CD4-positive, alpha-beta T cell (primary cell): ENCODE measurements around the gene SEC24D. TPM values are rescaled to one million over a fixed set of nuclear protein-coding genes. Genes with fewer than 3 reads are reported as not detected.

Experiments used
- ATAC-seq: fragments of 200-7000 bp; cut with Tn5 transposase; one replicate; pipeline ENCODE4 v1.10.0; 2022; ENCODE audit warnings: mild to moderate bottlenecking; ENCODE audit not compliant: poor library complexity
- CTCF ChIA-PET: fragments of 350-600 bp; sonication (Branson Sonifier 250); formaldehyde crosslinking; loops from one replicate; lab custom pipeline; 2021; ENCODE audit warnings: antibody characterized with exemption, inconsistent platforms; lab: Charles Lee
- POLR2A ChIA-PET: fragments of 350-600 bp; sonication (Branson Sonifier 250); formaldehyde crosslinking; loops from one replicate; lab custom pipeline; 2021; ENCODE audit warnings: antibody characterized with exemption, inconsistent platforms; lab: Charles Lee
- DNase-seq, 14 experiments: peaks; one replicate each; pipeline ENCODE4 v3.0.0-alpha.2; 2013 to 2020; ENCODE audit warnings: mixed read lengths in 2 of 14
- H3K27ac ChIP-seq, 2 donors: one replicate each; pipeline versions ENCODE4 v1.5.1 to v1.7.0; 2013; ENCODE audit warnings: low read length in 2 of 2, low read depth in 1 of 2, mild to moderate bottlenecking in 1 of 2
- H3K27me3 ChIP-seq, 2 experiments: 1 replicate in 1 of 2; 2 replicates in 1 of 2; pipeline versions ENCODE4 v1.6.1 to v1.7.0; 2013; ENCODE audit warnings: low read length in 2 of 2, control low read depth in 1 of 2, mild to moderate bottlenecking in 1 of 2, moderate library complexity in 1 of 2; ENCODE audit not compliant: insufficient read depth in 2 of 2, control insufficient read depth in 1 of 2
- H3K36me3 ChIP-seq: one replicate; pipeline ENCODE4 v1.6.1; 2013; ENCODE audit warnings: low read length, control low read depth; ENCODE audit not compliant: insufficient read depth
- H3K4me1 ChIP-seq: one replicate; pipeline ENCODE4 v1.6.1; 2013; ENCODE audit warnings: low read length, control low read depth; ENCODE audit not compliant: insufficient read depth
- H3K4me3 ChIP-seq: one replicate; pipeline ENCODE4 v1.5.1; 2013; ENCODE audit warnings: mild to moderate bottlenecking, low read length, moderate library complexity
- H3K9me3 ChIP-seq, 2 experiments: 1 replicate in 1 of 2; 2 replicates in 1 of 2; pipeline versions ENCODE4 v1.6.1 to v1.7.0; 2013; ENCODE audit warnings: low read length in 2 of 2, mild to moderate bottlenecking in 2 of 2, control low read depth in 1 of 2, moderate library complexity in 1 of 2; ENCODE audit not compliant: control insufficient read depth in 1 of 2, insufficient read depth in 1 of 2
- H3K27ac Mint-ChIP-seq: one replicate; pipeline ENCODE4 v1.8.0; 2020; ENCODE audit warnings: mixed read lengths
- H3K27me3 Mint-ChIP-seq: one replicate; pipeline ENCODE4 v1.8.0; 2021; ENCODE audit warnings: mixed read lengths
- H3K36me3 Mint-ChIP-seq: one replicate; pipeline ENCODE4 v1.8.0; 2021; ENCODE audit warnings: low read depth, mixed read lengths
- H3K4me1 Mint-ChIP-seq: one replicate; pipeline ENCODE4 v1.8.0; 2021; ENCODE audit warnings: low read depth, mixed read lengths
- H3K4me3 Mint-ChIP-seq: one replicate; pipeline ENCODE4 v1.8.0; 2020; ENCODE audit warnings: mild to moderate bottlenecking, mixed read lengths
- H3K9me3 Mint-ChIP-seq: one replicate; pipeline ENCODE4 v1.8.0; 2020; ENCODE audit warnings: mixed read lengths
- intact Hi-C, 2 experiments: fragments of 100-400 bp; cut with DNase I in 1 of 2; cut with micrococcal nuclease in 1 of 2; formaldehyde crosslinking; loops; one replicate each; pipeline versions ENCODE4 v1.15.1 to v1.9.0; 2023 to 2025; cut with DNase I, micrococcal nuclease
- total RNA-seq, 174 experiments: library from RNA in 2 of 174; stranded (reverse) in 2 of 174; gene quantifications; one replicate each; pipeline ENCODE4 v1.2.3 and lab custom pipeline; 2021 to 2026
- TF ChIP-seq, protein P1 (sequence below): fragments of 200-600 bp; IDR thresholded peaks from one replicate; pipeline ENCODE4 v1.8.0; 2022; ENCODE audit warnings: antibody characterized with exemption, mild to moderate bottlenecking

SEC24D gene
- total RNA-seq, 2 experiments from 2014 or later, result 13.9 to 14.8 TPM

DNA sequence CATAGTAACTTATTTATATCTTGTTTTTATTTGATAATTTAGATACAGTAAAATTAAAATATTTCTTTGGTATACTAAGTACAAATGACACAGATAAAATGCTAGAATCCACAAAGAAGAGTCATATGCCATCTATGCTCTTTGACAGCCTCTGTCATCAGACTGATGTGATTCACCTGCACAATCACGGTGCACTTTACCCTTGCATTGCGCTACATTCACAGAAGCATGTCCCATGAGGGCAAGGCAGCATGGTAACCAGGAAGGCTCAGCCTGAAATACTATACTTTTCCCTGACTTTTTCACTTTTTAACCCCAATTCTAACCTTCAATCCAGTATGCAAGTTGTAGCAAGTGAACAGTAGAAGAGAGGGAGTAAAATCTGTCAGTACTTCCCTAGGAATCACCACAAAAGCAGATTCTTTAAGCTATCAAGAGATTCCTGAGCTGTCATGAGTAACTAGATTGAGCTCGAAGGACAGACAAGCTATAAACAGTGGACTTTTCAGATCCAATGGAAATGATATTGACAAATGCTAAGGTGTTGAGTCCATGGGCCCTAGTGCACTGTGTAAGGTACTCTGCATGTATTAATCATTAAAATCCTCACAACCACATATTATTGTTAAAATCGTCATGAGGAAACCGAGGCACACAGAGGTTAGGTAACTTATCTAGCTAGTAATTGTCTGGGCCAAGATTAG, 14.2 kb downstream of the SEC24D start:
- ChIA-PET CTCF (no interaction called here), POLR2A (no interaction called here)
- Mint-ChIP-seq H3K4me3 (no peak overlapping the region), H3K27me3 (no peaks in the 10 kb centered on the region), H3K9me3 (no peaks in the 10 kb centered on the region), H3K27ac (no peak overlapping the region), H3K36me3 (peaks cover 44% of the 10 kb centered on the region), H3K4me1 (peaks cover 22% of the 10 kb centered on the region)
- Histone ChIP-seq H3K27me3 (no peaks in the 10 kb centered on the region), H3K27ac (no peak overlapping the region), H3K36me3 (peaks cover 21% of the 10 kb centered on the region), H3K4me1 (no peaks in the 10 kb centered on the region), H3K9me3 (no peaks in the 10 kb centered on the region), H3K4me3 (no peak overlapping the region)
- DNase-seq (no peak), ATAC-seq (no peak)
- TF ChIP-seq, protein P1, sequence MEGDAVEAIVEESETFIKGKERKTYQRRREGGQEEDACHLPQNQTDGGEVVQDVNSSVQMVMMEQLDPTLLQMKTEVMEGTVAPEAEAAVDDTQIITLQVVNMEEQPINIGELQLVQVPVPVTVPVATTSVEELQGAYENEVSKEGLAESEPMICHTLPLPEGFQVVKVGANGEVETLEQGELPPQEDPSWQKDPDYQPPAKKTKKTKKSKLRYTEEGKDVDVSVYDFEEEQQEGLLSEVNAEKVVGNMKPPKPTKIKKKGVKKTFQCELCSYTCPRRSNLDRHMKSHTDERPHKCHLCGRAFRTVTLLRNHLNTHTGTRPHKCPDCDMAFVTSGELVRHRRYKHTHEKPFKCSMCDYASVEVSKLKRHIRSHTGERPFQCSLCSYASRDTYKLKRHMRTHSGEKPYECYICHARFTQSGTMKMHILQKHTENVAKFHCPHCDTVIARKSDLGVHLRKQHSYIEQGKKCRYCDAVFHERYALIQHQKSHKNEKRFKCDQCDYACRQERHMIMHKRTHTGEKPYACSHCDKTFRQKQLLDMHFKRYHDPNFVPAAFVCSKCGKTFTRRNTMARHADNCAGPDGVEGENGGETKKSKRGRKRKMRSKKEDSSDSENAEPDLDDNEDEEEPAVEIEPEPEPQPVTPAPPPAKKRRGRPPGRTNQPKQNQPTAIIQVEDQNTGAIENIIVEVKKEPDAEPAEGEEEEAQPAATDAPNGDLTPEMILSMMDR, result no peak
- intact Hi-C loops, result loop anchor here in 1 of 2 experiments (5.0 kb wide), 1 partner anchor 36 kb away; no protein-coding TSS in a partner anchor

DNA sequence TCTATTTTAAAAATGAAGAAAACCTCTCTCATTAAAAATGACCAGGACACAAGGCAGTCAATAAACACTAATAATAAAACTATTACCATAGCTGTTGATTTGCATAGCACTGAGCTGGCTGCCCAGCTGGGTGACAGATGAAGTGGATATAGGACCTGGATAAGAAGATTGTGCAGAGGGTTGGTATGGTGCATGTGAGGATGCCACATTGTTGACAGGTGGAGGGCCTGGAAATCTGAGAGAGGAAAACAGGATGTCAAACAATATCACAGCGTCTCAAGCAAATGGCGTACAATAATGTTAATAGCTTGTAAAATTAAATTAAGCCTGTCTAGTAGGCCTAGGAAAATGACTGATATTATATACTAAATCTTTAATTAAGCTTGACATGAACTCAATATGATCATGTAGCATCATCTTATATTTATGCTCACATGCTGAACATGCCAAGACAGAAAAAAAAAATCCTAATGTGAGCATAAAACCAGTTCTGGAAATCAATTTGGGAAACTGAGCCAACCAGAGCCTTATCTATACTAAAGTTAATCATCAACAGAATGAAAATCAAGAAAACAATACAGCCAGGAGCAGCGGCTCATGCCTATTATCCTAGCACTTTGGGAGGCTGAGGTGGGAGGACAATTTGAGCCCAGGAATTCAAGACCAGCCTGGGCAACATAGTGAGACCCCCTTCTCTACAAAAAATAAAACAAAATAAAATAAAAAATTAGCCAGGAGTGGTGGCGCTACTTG, 18.6 kb downstream of the SEC24D start:
- intact Hi-C loops, result no loop called here
- H3K36me3 ChIP-seq, result peaks cover 49% of the 10 kb centered on the region
- Mint-ChIP-seq H3K4me1 (peaks cover 4% of the 10 kb centered on the region), H3K27ac (no peak overlapping the region), H3K9me3 (no peaks in the 10 kb centered on the region), H3K27me3 (no peaks in the 10 kb centered on the region), H3K4me3 (no peak overlapping the region), H3K36me3 (peaks cover 49% of the 10 kb centered on the region)
- no peak overlapping the region for H3K27ac ChIP-seq
- H3K4me1 ChIP-seq, result no peaks in the 10 kb centered on the region
- no peak for DNase-seq
- no peaks in the 10 kb centered on the region for H3K27me3 ChIP-seq
- ChIA-PET POLR2A (no interaction called here), CTCF (interaction anchor here (0.6 to 2.2 kb wide), 2 partner anchors 9 to 140 kb away, joined by 4 to 5 read pairs; no protein-coding TSS in a partner anchor)
- H3K4me3 ChIP-seq, result no peak overlapping the region
- no peaks in the 10 kb centered on the region for H3K9me3 ChIP-seq
- no peak for ATAC-seq
- TF ChIP-seq, protein P1, result no peak

DNA sequence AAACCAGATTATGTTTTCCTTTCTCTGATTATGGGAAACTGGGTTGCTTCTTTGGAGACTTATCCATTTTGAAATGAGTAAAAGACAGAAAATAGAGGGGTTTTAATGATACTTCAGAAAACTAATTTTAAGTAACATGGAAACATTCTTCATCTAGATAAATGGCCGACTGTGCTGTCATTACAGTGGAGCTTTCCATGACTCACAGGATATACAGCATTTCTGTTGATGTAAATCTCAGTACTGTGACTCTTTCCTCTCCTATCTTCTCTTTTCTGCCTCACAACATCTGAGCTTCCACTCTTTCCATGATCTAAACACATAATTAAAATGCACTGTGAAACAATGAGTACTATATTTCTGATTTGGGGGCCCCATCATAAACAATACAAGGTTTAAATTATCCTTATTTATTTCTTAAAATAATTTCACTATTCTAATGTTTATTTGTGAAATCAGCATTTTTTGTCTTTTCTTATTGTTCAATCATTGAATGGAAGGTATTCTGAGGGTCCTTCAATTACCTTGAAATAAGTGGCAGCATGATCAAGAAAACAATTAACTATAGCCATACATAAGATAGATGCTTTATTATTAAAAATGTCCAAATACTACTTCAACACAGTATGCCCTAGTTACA, 19.3 kb downstream of the SEC24D start:
- Histone ChIP-seq H3K4me3 (no peak overlapping the region), H3K27me3 (no peaks in the 10 kb centered on the region), H3K36me3 (peaks cover 55% of the 10 kb centered on the region), H3K9me3 (no peaks in the 10 kb centered on the region), H3K27ac (no peak overlapping the region), H3K4me1 (no peaks in the 10 kb centered on the region)
- Mint-ChIP-seq H3K27me3 (no peaks in the 10 kb centered on the region), H3K36me3 (peaks cover 52% of the 10 kb centered on the region), H3K4me1 (peaks cover 4% of the 10 kb centered on the region), H3K27ac (no peak overlapping the region), H3K4me3 (no peak overlapping the region), H3K9me3 (no peaks in the 10 kb centered on the region)
- ATAC-seq (no peak), DNase-seq (no peak)
- POLR2A ChIA-PET, result no interaction called here
- CTCF ChIA-PET, result interaction anchor here (2.2 kb wide), 1 partner anchor 9 kb away, joined by 4 read pairs; no protein-coding TSS in a partner anchor
- intact Hi-C loops, result no loop called here
- TF ChIP-seq, protein P1, result no peak
